Esophagus squamous epithelium (tissue), 4 donors: ENCODE results near the gene UAP1L1.

Source experiments
- CTCF ChIP-seq, 6 experiments: fragments of 450-650 bp in 4 of 6; fragments of 200-600 bp in 2 of 6; sonication (generic) in 2 of 6; IDR thresholded peaks; one replicate each; pipeline ENCODE4 v1.5.1; 2016 to 2019; ENCODE audit warnings: antibody characterized with exemption in 6 of 6, mild to moderate bottlenecking in 4 of 6, moderate library complexity in 4 of 6
- POLR2A ChIP-seq, 4 donors: fragments of 450-650 bp; IDR thresholded peaks; one replicate each; pipeline ENCODE4 v1.6.1; 2017; ENCODE audit warnings: antibody characterized with exemption in 4 of 4, mild to moderate bottlenecking in 4 of 4, moderate library complexity in 3 of 4

- TF ChIP-seq CTCF (IDR thresholded peaks at IDR 0.05) (no peak), POLR2A (IDR thresholded peaks at IDR 0.05) (no peak)
Observed at GRCh38 chr9:137064880-137065164, 12.5 kb upstream of the UAP1L1 start.
